PFSK-1 (cell line): ENCODE data around the gene OSBPL10.

Experiments
- FOXP2 ChIP-seq: optimal IDR thresholded peaks from 2 replicates; pipeline ENCODE3; 2011; ENCODE audit warnings: borderline replicate concordance, control low read depth, inconsistent platforms; ENCODE audit not compliant: insufficient read depth; ENCODE audit errors: extremely low read length, extremely low read depth
- POLR2AphosphoS5 ChIP-seq: IDR thresholded peaks from 2 replicates; pipeline ENCODE4 v1.6.1; 2012; ENCODE audit warnings: low read depth, mild to moderate bottlenecking, control low read depth, low read length, moderate library complexity
- SIN3A ChIP-seq: IDR thresholded peaks from 2 replicates; pipeline ENCODE4 v1.6.1; 2012; ENCODE audit warnings: mild to moderate bottlenecking, low read length, moderate library complexity, borderline replicate concordance; ENCODE audit not compliant: insufficient read depth
- TAF1 ChIP-seq: IDR thresholded peaks from 2 replicates; pipeline ENCODE4 v1.6.1; 2012; ENCODE audit warnings: low read length, control low read depth, borderline replicate concordance; ENCODE audit not compliant: insufficient read depth
- TF ChIP-seq, protein P1 (sequence below), 2 experiments: IDR thresholded peaks; 2 replicates each; pipeline versions ENCODE4 v1.6.1 to v1.8.0; 2011 to 2012; ENCODE audit warnings: low read depth in 2 of 2, low read length in 2 of 2, control low read depth in 1 of 2, inconsistent platforms in 1 of 2, mild to moderate bottlenecking in 1 of 2, moderate library complexity in 1 of 2; ENCODE audit not compliant: insufficient read depth in 1 of 2

Gene OSBPL10

GRCh38 chr3:31653464-31653863, 327.6 kb downstream of the OSBPL10 start:
- TF ChIP-seq POLR2AphosphoS5 (no peak), SIN3A (no peak), TAF1 (no peak), FOXP2 (no peak)
- TF ChIP-seq, protein P1, sequence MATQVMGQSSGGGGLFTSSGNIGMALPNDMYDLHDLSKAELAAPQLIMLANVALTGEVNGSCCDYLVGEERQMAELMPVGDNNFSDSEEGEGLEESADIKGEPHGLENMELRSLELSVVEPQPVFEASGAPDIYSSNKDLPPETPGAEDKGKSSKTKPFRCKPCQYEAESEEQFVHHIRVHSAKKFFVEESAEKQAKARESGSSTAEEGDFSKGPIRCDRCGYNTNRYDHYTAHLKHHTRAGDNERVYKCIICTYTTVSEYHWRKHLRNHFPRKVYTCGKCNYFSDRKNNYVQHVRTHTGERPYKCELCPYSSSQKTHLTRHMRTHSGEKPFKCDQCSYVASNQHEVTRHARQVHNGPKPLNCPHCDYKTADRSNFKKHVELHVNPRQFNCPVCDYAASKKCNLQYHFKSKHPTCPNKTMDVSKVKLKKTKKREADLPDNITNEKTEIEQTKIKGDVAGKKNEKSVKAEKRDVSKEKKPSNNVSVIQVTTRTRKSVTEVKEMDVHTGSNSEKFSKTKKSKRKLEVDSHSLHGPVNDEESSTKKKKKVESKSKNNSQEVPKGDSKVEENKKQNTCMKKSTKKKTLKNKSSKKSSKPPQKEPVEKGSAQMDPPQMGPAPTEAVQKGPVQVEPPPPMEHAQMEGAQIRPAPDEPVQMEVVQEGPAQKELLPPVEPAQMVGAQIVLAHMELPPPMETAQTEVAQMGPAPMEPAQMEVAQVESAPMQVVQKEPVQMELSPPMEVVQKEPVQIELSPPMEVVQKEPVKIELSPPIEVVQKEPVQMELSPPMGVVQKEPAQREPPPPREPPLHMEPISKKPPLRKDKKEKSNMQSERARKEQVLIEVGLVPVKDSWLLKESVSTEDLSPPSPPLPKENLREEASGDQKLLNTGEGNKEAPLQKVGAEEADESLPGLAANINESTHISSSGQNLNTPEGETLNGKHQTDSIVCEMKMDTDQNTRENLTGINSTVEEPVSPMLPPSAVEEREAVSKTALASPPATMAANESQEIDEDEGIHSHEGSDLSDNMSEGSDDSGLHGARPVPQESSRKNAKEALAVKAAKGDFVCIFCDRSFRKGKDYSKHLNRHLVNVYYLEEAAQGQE (IDR thresholded peaks at IDR 0.05; ENCODE audit: insufficient read depth in 1 of 2, low read depth in 2 of 2, low read length in 2 of 2) = no peak

- no peak for TF ChIP-seq SIN3A
Measured at GRCh38 chr3:31652296-31652695, 328.8 kb downstream of the OSBPL10 start.

- TF ChIP-seq, protein P1 (IDR thresholded peaks at IDR 0.05; ENCODE audit: insufficient read depth in 1 of 2, low read depth in 2 of 2, low read length in 2 of 2) = no peak
- no peak for TF ChIP-seq TAF1
- no peak for TF ChIP-seq FOXP2
- TF ChIP-seq POLR2AphosphoS5 = no peak
- TF ChIP-seq SIN3A = no peak
Measured at GRCh38 chr3:31648286-31648968, 332.6 kb downstream of the OSBPL10 start.

DNA sequence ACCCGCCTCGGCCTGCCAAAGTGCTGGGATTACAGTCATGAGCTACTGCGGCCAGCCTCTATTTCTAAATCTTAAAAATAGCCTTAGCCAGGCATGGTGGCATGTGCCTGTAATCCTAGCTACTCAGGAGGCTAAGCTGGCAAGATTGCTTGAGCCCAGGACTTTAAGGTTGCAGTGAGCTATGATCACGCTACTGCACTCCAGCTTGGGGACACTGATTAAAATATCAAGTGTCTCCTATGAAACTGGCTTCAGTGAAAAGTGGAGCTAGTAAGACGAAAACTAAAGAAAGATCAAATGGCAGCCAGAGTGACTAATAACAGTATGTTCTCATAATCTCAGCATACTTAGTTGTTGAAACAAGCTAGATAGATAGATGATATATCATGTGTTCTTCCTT, 335.8 kb downstream of the OSBPL10 start:
- TF ChIP-seq FOXP2 (no peak), SIN3A (no peak), TAF1 (no peak)
- TF ChIP-seq, protein P1 (IDR thresholded peaks at IDR 0.05; ENCODE audit: insufficient read depth in 1 of 2, low read depth in 2 of 2, low read length in 2 of 2) = no peak

DNA sequence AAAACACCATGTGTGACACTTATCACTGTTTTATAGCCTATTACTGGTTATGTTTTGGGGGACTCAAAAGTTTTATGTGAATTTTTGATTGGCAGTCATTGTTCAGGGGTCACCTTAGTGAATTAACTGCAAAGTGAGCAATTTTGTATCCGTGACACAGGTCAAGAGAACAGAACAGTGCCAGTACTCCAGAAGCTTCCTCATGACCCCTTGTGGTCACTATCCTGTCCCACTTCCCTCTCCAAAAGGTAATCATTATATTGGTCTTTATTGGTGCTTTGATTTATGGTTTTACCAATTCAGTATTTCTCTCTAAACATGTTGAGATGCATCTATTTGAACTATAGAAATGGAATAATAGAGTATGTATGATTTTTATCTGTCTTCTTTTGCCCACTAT, 341.2 kb downstream of the OSBPL10 start:
- TF ChIP-seq, protein P1 (IDR thresholded peaks at IDR 0.05; ENCODE audit: insufficient read depth in 1 of 2, low read depth in 2 of 2, low read length in 2 of 2) = no peak
- no peak for TF ChIP-seq SIN3A
- TF ChIP-seq FOXP2 = no peak
- TF ChIP-seq POLR2AphosphoS5 = no peak
- TF ChIP-seq TAF1 = no peak
